SHP77 treated with DMSO at 0.1 percent for 48 hours (cell line): ENCODE measurements around the gene L3MBTL1.

ENCODE experiments used
- DNase-seq: peaks from one replicate; lab custom pipeline; 2025; lab: John Stamatoyannopoulos, UW

L3MBTL1 gene

DNA sequence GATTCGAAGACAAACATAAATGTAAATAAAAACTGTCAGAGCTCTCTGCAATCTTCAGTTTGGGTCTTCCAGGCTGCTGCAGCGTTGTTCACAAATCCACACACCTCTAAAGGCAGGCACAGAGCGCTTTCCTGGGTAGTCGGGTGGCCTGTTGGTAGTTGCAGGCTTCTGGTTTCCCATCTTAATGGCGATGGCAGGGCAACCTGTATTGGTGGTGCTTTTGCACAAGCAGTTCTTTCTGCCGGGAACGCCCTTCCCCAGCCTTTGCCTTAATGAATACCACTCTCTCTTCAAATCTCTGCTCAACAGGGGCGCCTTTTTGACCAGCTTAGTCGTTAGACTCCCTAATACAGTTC is 82.5 kb downstream of the L3MBTL1 start:
- DNase-seq, result peak; percentile 26

- peak; percentile 95 for DNase-seq
Observed at GRCh38 chr20:43590392-43591303, 83.2 kb downstream of the L3MBTL1 start, which contains the start of gene IFT52. IFT52 (plus strand) TSS chr20:43590937; CDS start chr20:43594699, 3,762 bp downstream.
